Measurements from ENCODE around the gene OGFOD2.

- TF ChIP-seq CTCF (IDR thresholded peaks at IDR 0.05) (no peak), POLR2A (IDR thresholded peaks at IDR 0.05) (no peak)
Observed at GRCh38 chr12:123013185-123014095, 38.4 kb downstream of the OGFOD2 start.
